Upper lobe of left lung (tissue), 6 donors: ENCODE measurements around the gene PRXL2B. TPM values are rescaled to one million over a fixed set of nuclear protein-coding genes. Genes with fewer than 3 reads are reported as not detected.
A peak's percentile ranks its signal among the peaks of the same experiment; 100 is the strongest.

Experiments used
- ATAC-seq, 2 donors: fragments of 200-7000 bp; cut with Tn5 transposase; one replicate each; pipeline ENCODE4 v1.9.1; 2022; ENCODE audit warnings: mild to moderate bottlenecking in 2 of 2, moderate library complexity in 2 of 2; ENCODE audit not compliant: low FRiP score in 2 of 2
- DNase-seq, 2 donors: peaks; one replicate each; pipeline ENCODE4 v3.0.0-alpha.2; 2019 to 2020
- H3K27ac ChIP-seq, 4 donors: fragments of 200-600 bp; sonication (generic); one replicate each; pipeline ENCODE4 v1.5.1; 2016 to 2019
- H3K27me3 ChIP-seq, 4 donors: fragments of 200-600 bp; sonication (generic); one replicate each; pipeline ENCODE4 v1.5.1; 2017 to 2019
- H3K36me3 ChIP-seq, 4 donors: fragments of 200-600 bp; sonication (generic); one replicate each; pipeline ENCODE4 v1.5.1; 2016 to 2019
- H3K4me1 ChIP-seq, 4 donors: fragments of 200-600 bp; sonication (generic); one replicate each; pipeline ENCODE4 v1.5.1; 2018 to 2019
- H3K4me3 ChIP-seq, 4 donors: fragments of 200-600 bp; sonication (generic); one replicate each; pipeline ENCODE4 v1.5.1; 2017 to 2019; ENCODE audit warnings: mild to moderate bottlenecking in 2 of 4, moderate library complexity in 1 of 4
- H3K9me3 ChIP-seq, 4 donors: fragments of 200-600 bp; sonication (generic); one replicate each; pipeline ENCODE4 v1.5.1; 2018 to 2019
- EP300 ChIP-seq, 4 donors: sonication (generic); formaldehyde crosslinking; IDR thresholded peaks; one replicate each; pipeline ENCODE4 v1.5.1; 2017; ENCODE audit warnings: antibody characterized with exemption in 4 of 4, control low read depth in 2 of 4
- POLR2A ChIP-seq, 4 donors: fragments of 450-650 bp; IDR thresholded peaks; one replicate each; pipeline ENCODE4 v1.5.1; 2016 to 2017; ENCODE audit warnings: antibody characterized with exemption in 4 of 4, mild to moderate bottlenecking in 2 of 4
- POLR2AphosphoS5 ChIP-seq, 2 donors: sonication (generic); formaldehyde crosslinking; IDR thresholded peaks; one replicate each; pipeline ENCODE4 v1.5.1; 2017; ENCODE audit warnings: antibody characterized with exemption in 2 of 2
- WGBS, 2 donors: methylation state at CpG; one replicate each; pipeline ENCODE4 v1.1.5; 2017 to 2018; 5-methylcytosine and 5-hydroxymethylcytosine counted together
- total RNA-seq, 6 donors: library from RNA; depleted of rRNA in 4 of 6; stranded (reverse); fragments of >200 nt in 4 of 6; gene quantifications; one replicate each; pipeline versions ENCODE4 v1.1.0 to v1.2.1, GENCODE V29; 2016 to 2021
- TF ChIP-seq, protein P1 (sequence below), 6 experiments: fragments of 450-650 bp in 4 of 6; fragments of 200-600 bp in 2 of 6; sonication (generic) in 2 of 6; IDR thresholded peaks; one replicate each; pipeline ENCODE4 v1.5.1; 2016 to 2019; ENCODE audit warnings: antibody characterized with exemption in 6 of 6
- donor health status: DM: no; HTN: no; CAD: no; lungs with moderate emphysema.
- donor health status: DM: no; HTN: yes; CAD: no; lungs with severe emphysema.

PRXL2B gene
- total RNA-seq, 6 donors from 2014 or later = 10.5 to 34.2 (median 22.0) TPM

DNA sequence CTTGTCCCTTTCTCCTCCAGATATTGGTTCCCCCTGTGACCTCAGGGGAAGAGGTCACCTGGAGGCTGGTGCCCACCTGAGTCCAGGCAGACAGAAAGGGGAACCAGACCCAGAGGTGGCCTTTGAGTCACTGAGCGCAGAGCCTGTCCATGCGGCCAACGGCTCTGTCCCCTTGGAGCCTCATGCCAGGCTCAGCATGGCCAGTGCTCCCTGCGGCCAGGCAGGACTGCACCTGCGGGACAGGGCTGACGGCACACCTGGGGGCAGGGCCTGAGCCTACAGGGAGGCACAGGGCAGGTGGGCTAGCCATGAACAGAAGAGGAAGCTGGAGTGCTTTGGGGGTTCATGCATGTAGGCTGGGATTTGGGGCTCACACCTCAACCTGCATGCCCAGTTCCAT, 27.7 kb upstream of the PRXL2B start:
- DNase-seq (no peak), ATAC-seq (no peak)
- H3K4me1 ChIP-seq = peaks cover 35 to 57% (median 39%) of the 10 kb centered on the region in 4 donors
- no peak overlapping the region for H3K27ac ChIP-seq
- H3K4me3 ChIP-seq = peak overlapping the region in 1 of 4 donors; percentile 63
- H3K36me3 ChIP-seq = peaks cover 6 to 61% (median 51%) of the 10 kb centered on the region in 4 donors
- no peak for TF ChIP-seq POLR2AphosphoS5 (IDR thresholded peaks at IDR 0.05)
- TF ChIP-seq, protein P1, sequence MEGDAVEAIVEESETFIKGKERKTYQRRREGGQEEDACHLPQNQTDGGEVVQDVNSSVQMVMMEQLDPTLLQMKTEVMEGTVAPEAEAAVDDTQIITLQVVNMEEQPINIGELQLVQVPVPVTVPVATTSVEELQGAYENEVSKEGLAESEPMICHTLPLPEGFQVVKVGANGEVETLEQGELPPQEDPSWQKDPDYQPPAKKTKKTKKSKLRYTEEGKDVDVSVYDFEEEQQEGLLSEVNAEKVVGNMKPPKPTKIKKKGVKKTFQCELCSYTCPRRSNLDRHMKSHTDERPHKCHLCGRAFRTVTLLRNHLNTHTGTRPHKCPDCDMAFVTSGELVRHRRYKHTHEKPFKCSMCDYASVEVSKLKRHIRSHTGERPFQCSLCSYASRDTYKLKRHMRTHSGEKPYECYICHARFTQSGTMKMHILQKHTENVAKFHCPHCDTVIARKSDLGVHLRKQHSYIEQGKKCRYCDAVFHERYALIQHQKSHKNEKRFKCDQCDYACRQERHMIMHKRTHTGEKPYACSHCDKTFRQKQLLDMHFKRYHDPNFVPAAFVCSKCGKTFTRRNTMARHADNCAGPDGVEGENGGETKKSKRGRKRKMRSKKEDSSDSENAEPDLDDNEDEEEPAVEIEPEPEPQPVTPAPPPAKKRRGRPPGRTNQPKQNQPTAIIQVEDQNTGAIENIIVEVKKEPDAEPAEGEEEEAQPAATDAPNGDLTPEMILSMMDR (IDR thresholded peaks at IDR 0.05) = no peak
- TF ChIP-seq POLR2A (IDR thresholded peaks at IDR 0.05) = no peak
- TF ChIP-seq EP300 (IDR thresholded peaks at IDR 0.05) = no peak
- H3K27me3 ChIP-seq = no peaks in the 10 kb centered on the region
- no peaks in the 10 kb centered on the region for H3K9me3 ChIP-seq
- 98% methylated on average over 6 of the region's 6 CpGs; no CpG with 5 or more reads in 1 of the 2 donors for WGBS, 2 donors

DNA sequence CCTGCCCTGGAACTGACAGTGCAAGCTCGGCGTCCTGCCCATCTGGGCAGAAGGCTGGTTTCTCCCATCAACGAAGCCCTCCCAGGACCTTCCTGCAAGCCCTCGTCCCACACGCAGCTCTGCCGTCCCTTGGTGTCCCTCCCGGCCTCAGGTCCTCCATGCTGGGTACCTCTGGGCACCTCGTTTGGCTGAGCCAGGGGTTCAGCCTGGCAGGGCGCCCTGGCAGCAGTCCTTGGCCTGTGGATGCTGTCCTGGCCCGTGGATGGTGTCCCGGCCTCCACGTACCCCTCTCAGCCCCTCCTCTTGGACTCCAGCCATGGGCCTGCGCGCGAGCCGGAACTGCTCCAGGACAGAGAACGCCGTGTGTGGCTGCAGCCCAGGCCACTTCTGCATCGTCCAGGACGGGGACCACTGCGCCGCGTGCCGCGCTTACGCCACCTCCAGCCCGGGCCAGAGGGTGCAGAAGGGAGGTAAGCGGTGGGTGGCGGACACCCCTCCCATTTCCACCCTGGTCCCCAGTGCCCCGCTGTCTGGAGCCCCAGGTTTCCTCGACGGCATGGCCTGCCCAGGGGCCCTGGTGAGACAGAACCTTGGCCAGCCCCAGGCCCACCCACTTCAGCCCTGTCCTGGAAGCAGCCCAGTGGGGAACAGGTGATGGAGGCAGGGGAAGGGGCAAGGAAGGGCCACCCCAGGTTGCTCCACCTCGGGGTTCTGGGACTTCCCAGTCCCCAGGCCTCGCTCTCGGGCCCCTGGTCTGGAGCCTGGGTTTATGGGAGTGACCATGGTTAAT, 26.9 kb upstream of the PRXL2B start:
- WGBS, 2 donors = 85 to 90% methylated on average over 20 to 35 of the region's 35 CpGs
- H3K27me3 ChIP-seq = no peaks in the 10 kb centered on the region
- TF ChIP-seq, protein P1 (IDR thresholded peaks at IDR 0.05) = no peak
- TF ChIP-seq EP300 (IDR thresholded peaks at IDR 0.05) = no peak
- H3K36me3 ChIP-seq = peaks cover 6 to 64% (median 51%) of the 10 kb centered on the region in 4 donors
- peaks cover 27 to 48% (median 34%) of the 10 kb centered on the region in 4 donors for H3K4me1 ChIP-seq
- no peak for ATAC-seq
- H3K9me3 ChIP-seq = no peaks in the 10 kb centered on the region
- DNase-seq = peak in 1 of 2 donors; percentile 85
- no peak overlapping the region for H3K27ac ChIP-seq
- no peak overlapping the region for H3K4me3 ChIP-seq

DNA sequence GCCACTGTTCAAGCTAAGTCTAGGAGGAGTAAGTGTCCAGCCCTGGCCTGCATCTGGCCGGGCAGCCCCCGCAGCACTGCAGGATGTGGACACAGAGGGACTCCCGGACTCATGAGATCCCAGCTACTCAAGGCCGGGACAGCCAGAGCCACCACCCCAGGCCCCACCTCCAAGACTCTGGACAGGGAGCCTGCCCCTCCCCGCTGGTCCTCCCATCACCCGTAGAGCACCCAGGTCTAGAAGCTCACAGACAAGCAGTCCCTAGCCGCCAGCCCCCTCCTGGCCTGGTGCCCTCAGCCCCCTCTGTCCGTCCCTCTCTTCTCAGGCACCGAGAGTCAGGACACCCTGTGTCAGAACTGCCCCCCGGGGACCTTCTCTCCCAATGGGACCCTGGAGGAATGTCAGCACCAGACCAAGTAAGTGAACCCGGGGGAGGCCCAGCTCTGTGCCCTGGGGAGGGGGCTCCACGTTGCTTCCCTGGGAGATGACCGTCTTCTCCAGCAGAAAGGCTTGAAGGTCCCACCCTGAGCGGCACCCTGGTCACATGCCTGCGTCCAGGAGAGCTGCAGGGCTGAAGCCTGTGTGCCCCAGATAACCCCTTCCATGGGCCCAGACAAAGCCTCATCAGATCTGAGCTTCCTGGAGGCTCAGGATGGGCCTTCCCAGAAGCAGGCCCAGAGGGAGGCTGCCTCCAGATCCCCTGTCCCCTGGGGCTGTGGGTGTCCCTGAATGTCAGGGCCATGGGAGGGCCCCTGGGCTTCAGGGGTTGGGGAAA, 26.1 kb upstream of the PRXL2B start:
- TF ChIP-seq POLR2AphosphoS5 (IDR thresholded peaks at IDR 0.05) (no peak), POLR2A (IDR thresholded peaks at IDR 0.05) (no peak)
- Histone ChIP-seq H3K4me1 (peaks cover 22 to 41% (median 26%) of the 10 kb centered on the region in 4 donors), H3K4me3 (no peak overlapping the region), H3K36me3 (peaks cover 6 to 64% (median 51%) of the 10 kb centered on the region in 4 donors), H3K27ac (peak overlapping the region in 2 of 4 donors; percentile 16 to 17), H3K9me3 (no peaks in the 10 kb centered on the region), H3K27me3 (no peaks in the 10 kb centered on the region)
- ATAC-seq = no peak
- WGBS, 2 donors = 91 to 94% methylated on average over 3 to 12 of the region's 15 CpGs
- peak in 1 of 2 donors; percentile 69 for DNase-seq

DNA sequence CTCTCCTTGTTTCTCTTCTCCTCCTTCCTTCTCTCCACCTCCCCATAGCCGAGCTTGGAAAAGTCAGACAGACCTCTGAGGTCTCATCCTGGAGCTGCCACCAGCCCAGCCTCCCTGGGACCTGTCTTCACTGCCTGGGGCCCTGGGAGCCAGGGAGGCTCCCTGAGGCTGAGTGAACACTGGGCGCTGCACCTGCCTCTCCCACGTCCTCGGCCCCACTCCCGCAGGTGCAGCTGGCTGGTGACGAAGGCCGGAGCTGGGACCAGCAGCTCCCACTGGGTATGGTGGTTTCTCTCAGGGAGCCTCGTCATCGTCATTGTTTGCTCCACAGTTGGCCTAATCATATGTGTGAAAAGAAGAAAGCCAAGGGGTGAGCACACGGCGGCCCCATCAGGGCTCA, 25.1 kb upstream of the PRXL2B start:
- no peaks in the 10 kb centered on the region for H3K27me3 ChIP-seq
- DNase-seq (peak in 1 of 2 donors; percentile 51), ATAC-seq (no peak)
- H3K9me3 ChIP-seq = no peaks in the 10 kb centered on the region
- peaks cover 6 to 64% (median 51%) of the 10 kb centered on the region in 4 donors for H3K36me3 ChIP-seq
- TF ChIP-seq, protein P1 (IDR thresholded peaks at IDR 0.05) = no peak
- TF ChIP-seq EP300 (IDR thresholded peaks at IDR 0.05) (no peak), POLR2A (IDR thresholded peaks at IDR 0.05) (no peak), POLR2AphosphoS5 (IDR thresholded peaks at IDR 0.05) (no peak)
- H3K27ac ChIP-seq = no peak overlapping the region
- 92 to 96% methylated on average over 11 of the region's 11 CpGs for WGBS, 2 donors
- H3K4me3 ChIP-seq = no peak overlapping the region
- peaks cover 21 to 35% (median 23%) of the 10 kb centered on the region in 4 donors for H3K4me1 ChIP-seq
